HG03354 (cell line): Measurements from ENCODE around the gene ONECUT2.

ENCODE experiments used
- ATAC-seq: cut with Tn5 transposase; IDR thresholded peaks from one replicate; pipeline ENCODE4 v1.9.1; 2021; ENCODE audit warnings: mild to moderate bottlenecking; ENCODE audit not compliant: unreplicated experiment, poor library complexity, severe bottlenecking

Gene ONECUT2

GRCh38 chr18:57443247-57443646 lies 8.1 kb downstream of the ONECUT2 start:
- ATAC-seq: no peak

- ATAC-seq: no peak
Measured at GRCh38 chr18:57443702-57444101, 8.5 kb downstream of the ONECUT2 start.

- no peak for ATAC-seq
Measured at GRCh38 chr18:57444301-57444759, 9.2 kb downstream of the ONECUT2 start.

- no peak for ATAC-seq
Measured at GRCh38 chr18:57445488-57446319, 10.5 kb downstream of the ONECUT2 start.

- no peak for ATAC-seq
Measured at GRCh38 chr18:57446322-57446721, 11.1 kb downstream of the ONECUT2 start.

GRCh38 chr18:57447154-57447621 lies 12.0 kb downstream of the ONECUT2 start:
- no peak for ATAC-seq

- ATAC-seq: no peak
Measured at GRCh38 chr18:57455576-57456129, 20.5 kb downstream of the ONECUT2 start.

- no peak for ATAC-seq
Measured at GRCh38 chr18:57461652-57462269, 26.6 kb downstream of the ONECUT2 start.

- no peak for ATAC-seq
Measured at GRCh38 chr18:57466307-57466706, 31.1 kb downstream of the ONECUT2 start.

GRCh38 chr18:57466745-57467409 lies 31.7 kb downstream of the ONECUT2 start:
- no peak for ATAC-seq

- no peak for ATAC-seq
Measured at GRCh38 chr18:57469884-57470283, 34.7 kb downstream of the ONECUT2 start.

GRCh38 chr18:57475408-57475807 lies 40.2 kb downstream of the ONECUT2 start:
- no peak for ATAC-seq

GRCh38 chr18:57475903-57476302 lies 40.7 kb downstream of the ONECUT2 start:
- no peak for ATAC-seq

- ATAC-seq: no peak
Measured at GRCh38 chr18:57480733-57481132, 45.6 kb downstream of the ONECUT2 start.

GRCh38 chr18:57497372-57498294 lies 62.5 kb downstream of the ONECUT2 start:
- no peak for ATAC-seq

- ATAC-seq: no peak
Measured at GRCh38 chr18:57498682-57499256, 63.6 kb downstream of the ONECUT2 start.

- ATAC-seq: no peak
Measured at GRCh38 chr18:57502624-57503023, 67.5 kb downstream of the ONECUT2 start.

GRCh38 chr18:57505231-57505630 lies 70.1 kb downstream of the ONECUT2 start:
- no peak for ATAC-seq

- no peak for ATAC-seq
Measured at GRCh38 chr18:57516056-57516455, 80.9 kb downstream of the ONECUT2 start.
